Mucosa of rectum (tissue), 2 donors: ENCODE measurements around the gene SELENON.

Source experiments
- H3K27ac ChIP-seq, 2 donors: one replicate each; pipeline ENCODE4 v1.7.0; 2013; ENCODE audit warnings: inconsistent platforms in 2 of 2, low read depth in 2 of 2, low read length in 2 of 2
- H3K27me3 ChIP-seq, 2 donors: one replicate each; pipeline ENCODE4 v1.7.0; 2013; ENCODE audit warnings: low read length in 2 of 2; ENCODE audit not compliant: control insufficient read depth in 2 of 2, insufficient read depth in 2 of 2
- H3K36me3 ChIP-seq, 2 donors: one replicate each; pipeline ENCODE4 v1.7.0; 2013; ENCODE audit warnings: low read length in 2 of 2; ENCODE audit not compliant: control insufficient read depth in 2 of 2, insufficient read depth in 2 of 2
- H3K4me1 ChIP-seq, 2 donors: one replicate each; pipeline ENCODE4 v1.7.0; 2013; ENCODE audit warnings: low read length in 2 of 2, mild to moderate bottlenecking in 1 of 2; ENCODE audit not compliant: control insufficient read depth in 2 of 2, insufficient read depth in 2 of 2
- H3K4me3 ChIP-seq, 2 donors: one replicate each; pipeline ENCODE4 v1.7.0; 2013; ENCODE audit warnings: low read length in 2 of 2
- H3K9ac ChIP-seq, 2 donors: one replicate each; pipeline ENCODE4 v1.7.0; 2013; ENCODE audit warnings: low read length in 2 of 2, low read depth in 1 of 2, mild to moderate bottlenecking in 1 of 2
- H3K9me3 ChIP-seq, 2 donors: one replicate each; pipeline ENCODE4 v1.7.0; 2013; ENCODE audit warnings: low read length in 2 of 2; ENCODE audit not compliant: control insufficient read depth in 2 of 2
- donor health status: healthy.
- donor health status: Normal muscosa, but diverticular disease.

Gene SELENON

GRCh38 chr1:25818569-25818968 is 18.6 kb downstream of the SELENON start:
- H3K4me1 ChIP-seq: peaks cover 28 to 31% of the 10 kb centered on the region in 2 donors
- H3K9ac ChIP-seq: peak overlapping the region; percentile 84 to 94
- H3K27me3 ChIP-seq: no peaks in the 10 kb centered on the region
- H3K4me3 ChIP-seq: peak overlapping the region; percentile 89 to 95
- H3K27ac ChIP-seq: peak overlapping the region; percentile 93 to 95
- no peaks in the 10 kb centered on the region for H3K9me3 ChIP-seq
- H3K36me3 ChIP-seq: peaks cover 0 to 5% of the 10 kb centered on the region in 2 donors

DNA sequence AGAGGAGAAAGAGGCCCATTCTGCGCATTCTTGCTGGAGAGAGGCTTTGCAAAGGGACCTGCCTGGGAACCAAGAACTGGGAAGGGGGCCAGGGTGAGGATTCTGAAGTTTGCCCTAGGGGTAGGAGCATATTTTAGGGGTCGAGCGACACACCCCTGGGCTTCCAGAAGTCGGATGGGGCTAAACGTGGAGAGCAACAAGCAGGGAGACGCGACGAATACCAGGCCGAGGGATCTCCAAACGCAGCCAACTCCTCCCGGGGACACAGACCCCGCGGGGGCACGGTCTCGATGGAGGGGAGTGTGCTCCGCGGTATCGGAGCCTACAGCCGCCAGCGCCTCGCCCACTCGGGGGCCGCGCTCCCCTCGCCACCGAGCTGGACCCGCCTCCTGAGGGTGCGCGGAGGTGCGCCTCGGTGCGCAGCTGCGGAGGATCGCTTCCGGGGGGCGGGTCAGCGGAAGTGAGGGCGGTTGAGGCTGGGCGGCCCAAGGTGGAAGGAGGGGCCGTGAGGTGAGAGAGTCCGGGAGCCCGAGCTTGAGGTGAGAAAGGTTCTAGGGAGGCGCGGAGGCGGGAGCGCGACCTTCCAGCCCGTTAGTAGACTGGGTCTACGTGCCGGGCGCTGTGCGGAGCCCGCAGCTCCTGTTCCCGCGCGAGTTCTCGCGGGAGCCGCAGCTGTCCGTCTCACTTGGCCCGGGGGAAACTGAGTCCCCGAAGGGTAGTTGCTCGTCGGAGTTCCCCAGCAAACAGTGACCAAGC is 19.7 kb downstream of the SELENON start, which contains the start of gene MTFR1L:
Gene MTFR1L, plus strand, starts transcription at position 464 of the 756 bp plus-strand sequence. CDS start 3,151 bp downstream, outside the sequence.
- Histone ChIP-seq H3K4me1 (peaks cover 28 to 31% of the 10 kb centered on the region in 2 donors), H3K27me3 (no peaks in the 10 kb centered on the region)

GRCh38 chr1:25820247-25821111 is 20.5 kb downstream of the SELENON start:
- Histone ChIP-seq H3K9me3 (no peaks in the 10 kb centered on the region), H3K27me3 (no peaks in the 10 kb centered on the region), H3K4me3 (peak overlapping the region; percentile 89 to 95), H3K36me3 (peaks cover 0 to 6% of the 10 kb centered on the region in 2 donors), H3K27ac (peak overlapping the region; percentile 93 to 95), H3K9ac (peak overlapping the region; percentile 84 to 94), H3K4me1 (peaks cover 28 to 31% of the 10 kb centered on the region in 2 donors)

More for the DNA sequence above, 19.7 kb downstream of the SELENON start, which contains the start of gene MTFR1L:
- peak within 1 kb of the TSS; percentile 84 to 94 for H3K9ac ChIP-seq
- H3K27ac ChIP-seq: peak within 1 kb of the TSS; percentile 93 to 95
- no peaks in the 10 kb centered on the region for H3K9me3 ChIP-seq
- H3K4me3 ChIP-seq: peak within 1 kb of the TSS; percentile 89 to 95
- H3K36me3 ChIP-seq: peaks cover 0 to 5% of the 10 kb centered on the region in 2 donors

DNA sequence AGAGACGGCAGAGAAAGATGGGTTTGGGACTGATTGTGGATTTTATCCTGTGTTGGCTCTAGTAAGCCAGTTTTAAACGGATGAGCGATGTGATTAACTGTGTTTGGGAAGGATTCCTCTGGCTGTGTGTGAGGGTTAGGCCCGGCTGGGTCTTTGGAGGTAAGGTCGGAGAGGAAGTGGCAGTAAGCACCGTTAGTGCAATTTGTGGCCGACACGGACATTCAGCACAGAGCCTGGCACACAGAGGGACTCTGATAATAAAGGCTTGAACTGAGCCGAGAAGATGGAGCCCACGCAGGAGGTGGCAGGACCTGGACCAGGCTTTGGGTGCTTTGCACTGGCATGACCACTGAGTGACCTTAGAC is 21.1 kb downstream of the SELENON start:
- Histone ChIP-seq H3K9ac (peak overlapping the region; percentile 84 to 94), H3K9me3 (no peaks in the 10 kb centered on the region), H3K36me3 (peaks cover under 1 to 7% of the 10 kb centered on the region in 2 donors), H3K27ac (peak overlapping the region; percentile 93 to 95), H3K4me1 (peaks cover 28 to 31% of the 10 kb centered on the region in 2 donors), H3K27me3 (no peaks in the 10 kb centered on the region), H3K4me3 (peak overlapping the region; percentile 89 to 95)

GRCh38 chr1:25821630-25822091 is 21.7 kb downstream of the SELENON start:
- Histone ChIP-seq H3K4me1 (peaks cover 28 to 31% of the 10 kb centered on the region in 2 donors), H3K4me3 (peak overlapping the region in 1 of 2 donors; percentile 89), H3K27ac (no peak overlapping the region), H3K36me3 (peaks cover 6 to 12% of the 10 kb centered on the region in 2 donors), H3K27me3 (no peaks in the 10 kb centered on the region), H3K9ac (peak overlapping the region in 1 of 2 donors; percentile 94), H3K9me3 (no peaks in the 10 kb centered on the region)

GRCh38 chr1:25825605-25826004 is 25.6 kb downstream of the SELENON start:
- H3K27me3 ChIP-seq: no peaks in the 10 kb centered on the region
- H3K9me3 ChIP-seq: no peaks in the 10 kb centered on the region
- no peak overlapping the region for H3K4me3 ChIP-seq
- peaks cover 8 to 12% of the 10 kb centered on the region in 2 donors for H3K4me1 ChIP-seq
- no peak overlapping the region for H3K9ac ChIP-seq
- H3K36me3 ChIP-seq: peaks cover 35 to 37% of the 10 kb centered on the region in 2 donors
- H3K27ac ChIP-seq: no peak overlapping the region

- Histone ChIP-seq H3K4me3 (no peak overlapping the region), H3K27me3 (no peaks in the 10 kb centered on the region), H3K9ac (no peak overlapping the region), H3K4me1 (peaks cover under 1 to 4% of the 10 kb centered on the region in 2 donors), H3K36me3 (peaks cover 45 to 46% of the 10 kb centered on the region in 2 donors), H3K27ac (no peak overlapping the region), H3K9me3 (no peaks in the 10 kb centered on the region)
Measured at GRCh38 chr1:25826571-25826970, 26.6 kb downstream of the SELENON start.

GRCh38 chr1:25828491-25828890 is 28.5 kb downstream of the SELENON start:
- H3K36me3 ChIP-seq: peaks cover 59 to 62% of the 10 kb centered on the region in 2 donors
- no peaks in the 10 kb centered on the region for H3K9me3 ChIP-seq
- no peaks in the 10 kb centered on the region for H3K27me3 ChIP-seq
- H3K27ac ChIP-seq: no peak overlapping the region
- no peaks in the 10 kb centered on the region for H3K4me1 ChIP-seq
- H3K9ac ChIP-seq: no peak overlapping the region
- no peak overlapping the region for H3K4me3 ChIP-seq

DNA sequence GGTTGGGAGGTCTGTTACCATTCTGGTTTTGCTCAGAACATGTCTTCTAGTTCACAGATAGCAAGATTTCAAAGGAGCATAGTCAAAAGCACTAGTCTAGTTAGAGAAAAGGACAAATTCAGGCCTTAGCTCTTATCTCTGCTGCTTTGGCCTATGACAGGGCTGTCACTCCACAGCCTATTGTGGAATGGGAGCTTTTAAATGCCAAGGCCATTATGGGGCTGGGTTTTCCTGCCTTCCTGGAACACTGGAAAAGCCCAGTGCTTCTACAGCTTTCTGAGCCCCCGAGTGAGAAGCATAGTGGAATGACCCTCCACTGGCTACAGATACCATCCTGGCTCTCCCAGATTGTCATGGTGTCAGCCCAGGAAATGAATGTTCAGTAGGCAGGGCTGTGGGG is 29.1 kb downstream of the SELENON start:
- Histone ChIP-seq H3K4me3 (no peak overlapping the region), H3K9ac (no peak overlapping the region), H3K27me3 (no peaks in the 10 kb centered on the region), H3K36me3 (peaks cover 59 to 65% of the 10 kb centered on the region in 2 donors), H3K27ac (no peak overlapping the region), H3K9me3 (no peaks in the 10 kb centered on the region), H3K4me1 (no peaks in the 10 kb centered on the region)
